ENCODE data around the gene SVIL. TPM values are rescaled to one million over a fixed set of nuclear protein-coding genes. Genes with fewer than 3 reads are reported as not detected.

The SVIL gene
- total RNA-seq, 1 experiment from 2014 or later: 15.3 TPM

- H3K4me1 Mint-ChIP-seq: peaks cover 30 to 39% of the 10 kb centered on the region in 2 experiments
- H3K27ac Mint-ChIP-seq: peak overlapping the region in 1 of 3 experiments; percentile 69; a peak in 2 of 7 replicates
- H3K9ac ChIP-seq (ENCODE audit: extremely low read depth, insufficient read length, low read length): no peak overlapping the region
Measured at GRCh38 chr10:29648114-29648982, 13.6 kb upstream of the SVIL start.

More at GRCh38 chr10:29648114-29648982, 13.6 kb upstream of the SVIL start:
- H4K20me1 ChIP-seq (ENCODE audit: control insufficient read depth, insufficient read depth, insufficient read length): no peaks in the 10 kb centered on the region
- H3K79me1 ChIP-seq (ENCODE audit: insufficient read depth, low read depth, low read length, poor library complexity, severe bottlenecking): no peaks in the 10 kb centered on the region
- H3K56ac ChIP-seq (ENCODE audit: insufficient read length, low read depth, low read length): no peak overlapping the region
- H3K23me2 ChIP-seq (ENCODE audit: insufficient read length, low read depth, low read length, poor library complexity, severe bottlenecking): no peaks in the 10 kb centered on the region
- H2AK5ac ChIP-seq (ENCODE audit: insufficient read length, low read length): no peak overlapping the region
- TF ChIP-seq CTCF (conservative IDR thresholded peaks at IDR 0.05): no peak
- Mint-ChIP-seq H3K9me3 (peaks cover 0 to 2% of the 10 kb centered on the region in 2 experiments; a peak in 3 of 5 replicates), H3K4me3 (no peak overlapping the region; a peak in 1 of 5 replicates), H3K27me3 (ENCODE audit: low read depth) (peaks cover 2% of the 10 kb centered on the region; the same call in 1 of the 2 replicates), H3K36me3 (ENCODE audit: insufficient read depth in 1 of 3, low read depth in 3 of 3) (peaks cover 0 to 9% (median 0%) of the 10 kb centered on the region in 3 experiments; a peak in 3 of 7 replicates)
- no peaks in the 10 kb centered on the region for H3K79me2 ChIP-seq (ENCODE audit: insufficient read depth, low read length)
- H2AFZ ChIP-seq (ENCODE audit: low read length): no peak overlapping the region
- no peak overlapping the region for H2BK20ac ChIP-seq (ENCODE audit: low read depth, low read length, poor library complexity, severe bottlenecking)
- no peak overlapping the region for H4K8ac ChIP-seq (replicated peaks; ENCODE audit: insufficient read length, low read depth, low read length)
- no peaks in the 10 kb centered on the region for H3K9me3 ChIP-seq (ENCODE audit: control insufficient read depth, low read depth, low read length)
- no peak overlapping the region for H2BK12ac ChIP-seq (ENCODE audit: insufficient read length, low read depth, low read length)
- no peak overlapping the region for H3K14ac ChIP-seq (ENCODE audit: insufficient read depth, low read length)
- no peak overlapping the region for H2BK5ac ChIP-seq (ENCODE audit: insufficient read length, low read length)
- no peak overlapping the region for H2BK15ac ChIP-seq (ENCODE audit: low read depth, low read length)
- no peak for DNase-seq
- H3K4me2 ChIP-seq (ENCODE audit: insufficient read depth, insufficient read length, low read length): no peak overlapping the region
- no peak overlapping the region for H3K4ac ChIP-seq (ENCODE audit: low read depth, low read length)
- peaks cover 5% of the 10 kb centered on the region; the same call in 1 of the 2 replicates for H3K4me1 ChIP-seq (ENCODE audit: insufficient read depth, low read length)
- H3K23ac ChIP-seq (ENCODE audit: insufficient read length, low read depth, low read length): no peak overlapping the region
- no peak overlapping the region for H3K18ac ChIP-seq (ENCODE audit: insufficient read length, low read depth, low read length)
- no peak overlapping the region for H4K91ac ChIP-seq (ENCODE audit: insufficient read length, low read depth, low read length)
- no peaks in the 10 kb centered on the region for H3K27me3 ChIP-seq (ENCODE audit: insufficient read depth, low read length)
- H3K27ac ChIP-seq (ENCODE audit: insufficient read length, low read depth, low read length): no peak overlapping the region
- no peak overlapping the region for H2BK120ac ChIP-seq (ENCODE audit: low read depth, low read length, poor library complexity, severe bottlenecking)
- no peak overlapping the region for H4K5ac ChIP-seq (ENCODE audit: insufficient read length, low read depth, low read length)
- WGBS (ENCODE audit: extremely low coverage, insufficient read length, low lambda C conversion rate): no CpG with 5 or more reads among the region's 9 CpGs
- no peak overlapping the region for H3T11ph ChIP-seq (ENCODE audit: low read length)
